ENCODE results near the gene IFITM1. TPM values are rescaled to one million over a fixed set of nuclear protein-coding genes. Genes with fewer than 3 reads are reported as not detected.
"Not testable (repeated sequence)": the region's sequence is repeated elsewhere in the genome, so short reads cannot be mapped to it uniquely, and the experiment has no call there.

Gene IFITM1
- total RNA-seq, 1 donor from 2014 or later, result 83.1 TPM

- intact Hi-C loops (cut with DNase I); ATAC-seq (ENCODE audit: poor library complexity): not testable (repeated sequence)
- DNase-seq, result peak; percentile 37
These were observed 4.0 kb downstream of the IFITM1 start for GRCh38 chr11:317668-318404.

- DNase-seq; intact Hi-C loops (cut with DNase I): not testable (repeated sequence)
- peak; percentile 73 for ATAC-seq (ENCODE audit: poor library complexity)
These were observed 4.7 kb downstream of the IFITM1 start for GRCh38 chr11:318405-319120.

- intact Hi-C loops (cut with DNase I), result not testable (repeated sequence)
These were observed 5.5 kb downstream of the IFITM1 start for GRCh38 chr11:319121-319887.

GRCh38 chr11:319888-320273, 6.0 kb downstream of the IFITM1 start:
- intact Hi-C loops (cut with DNase I); DNase-seq: not testable (repeated sequence)
- peak; percentile 2 for ATAC-seq (ENCODE audit: poor library complexity)

More at GRCh38 chr11:319121-319887, 5.5 kb downstream of the IFITM1 start:
- not testable (repeated sequence) for DNase-seq
- peak; percentile 34 for ATAC-seq (ENCODE audit: poor library complexity)

GRCh38 chr11:324156-324555, 10.3 kb downstream of the IFITM1 start:
- no peak for ATAC-seq (ENCODE audit: poor library complexity)
- intact Hi-C loops (cut with DNase I), result no loop called here
- no peak for DNase-seq

- intact Hi-C loops (cut with DNase I), result not testable (repeated sequence)
- ATAC-seq (ENCODE audit: poor library complexity) (peak; percentile 18), DNase-seq (peak; percentile 72)
These were observed 11.0 kb downstream of the IFITM1 start for GRCh38 chr11:324593-325517.

- DNase-seq, result no peak
- intact Hi-C loops (cut with DNase I), result no loop called here
- ATAC-seq (ENCODE audit: poor library complexity), result no peak
These were observed 12.2 kb downstream of the IFITM1 start for GRCh38 chr11:325796-326591.

GRCh38 chr11:326592-326841, 12.7 kb downstream of the IFITM1 start:
- intact Hi-C loops (cut with DNase I), result no loop called here
- DNase-seq, result no peak
- ATAC-seq (ENCODE audit: poor library complexity), result no peak

- intact Hi-C loops (cut with DNase I), result no loop called here
- ATAC-seq (ENCODE audit: poor library complexity) (peak; percentile 85), DNase-seq (peak; percentile 94)
These were observed 13.2 kb downstream of the IFITM1 start for GRCh38 chr11:326842-327580.

GRCh38 chr11:327581-327923, 13.7 kb downstream of the IFITM1 start:
- DNase-seq, result no peak
- ATAC-seq (ENCODE audit: poor library complexity), result no peak
- intact Hi-C loops (cut with DNase I), result no loop called here

- peak; percentile 30 for DNase-seq
These were observed 14.2 kb downstream of the IFITM1 start for GRCh38 chr11:328012-328411.

GRCh38 chr11:328516-329100, 14.8 kb downstream of the IFITM1 start:
- intact Hi-C loops (cut with DNase I); ATAC-seq (ENCODE audit: poor library complexity); DNase-seq: not testable (repeated sequence)

More at GRCh38 chr11:328012-328411, 14.2 kb downstream of the IFITM1 start:
- intact Hi-C loops (cut with DNase I), result no loop called here
- no peak for ATAC-seq (ENCODE audit: poor library complexity)

GRCh38 chr11:329886-330253, 16.0 kb downstream of the IFITM1 start:
- intact Hi-C loops (cut with DNase I), result no loop called here
- no peak for DNase-seq
- no peak for ATAC-seq (ENCODE audit: poor library complexity)

- ATAC-seq (ENCODE audit: poor library complexity) (no peak), DNase-seq (no peak)
- intact Hi-C loops (cut with DNase I), result no loop called here
These were observed 16.5 kb downstream of the IFITM1 start for GRCh38 chr11:330307-330693.

- intact Hi-C loops (cut with DNase I), result no loop called here
- DNase-seq, result no peak
- no peak for ATAC-seq (ENCODE audit: poor library complexity)
These were observed 17.0 kb downstream of the IFITM1 start for GRCh38 chr11:330694-331357.

- no peak for DNase-seq
- no peak for ATAC-seq (ENCODE audit: poor library complexity)
These were observed 17.7 kb downstream of the IFITM1 start for GRCh38 chr11:331358-332060.

More at GRCh38 chr11:331358-332060, 17.7 kb downstream of the IFITM1 start:
- intact Hi-C loops (cut with DNase I), result no loop called here

Measured in Right ventricle myocardium superior (tissue), 1 donor.